Right atrium auricular region (tissue), 2 donors: ENCODE results near the gene SLC12A8. TPM values are rescaled to one million over a fixed set of nuclear protein-coding genes. Genes with fewer than 3 reads are reported as not detected.

ENCODE experiments used
- DNase-seq: peaks from one replicate; pipeline ENCODE4 v3.0.0-alpha.2; 2019; ENCODE audit warnings: low spot score
- H3K27ac ChIP-seq, 2 donors: fragments of 200-600 bp; sonication (generic); 1 replicate in 1 of 2; 2 replicates in 1 of 2; pipeline ENCODE4 v1.5.1; 2016 to 2019
- H3K27me3 ChIP-seq, 2 donors: fragments of 200-600 bp; sonication (generic); one replicate each; pipeline versions ENCODE4 v1.5.1 to v1.6.0; 2017 to 2019
- H3K36me3 ChIP-seq: fragments of 200-600 bp; sonication (generic); one replicate; pipeline ENCODE4 v1.5.1; 2016
- H3K4me1 ChIP-seq, 2 donors: fragments of 200-600 bp; sonication (generic); one replicate each; pipeline versions ENCODE4 v1.5.1 to v1.6.0; 2017 to 2019
- H3K4me3 ChIP-seq, 2 donors: fragments of 200-600 bp; sonication (generic); 1 replicate in 1 of 2; 2 replicates in 1 of 2; pipeline ENCODE4 v1.5.1; 2017 to 2019; ENCODE audit warnings: mild to moderate bottlenecking in 1 of 2, moderate library complexity in 1 of 2
- H3K9me3 ChIP-seq, 2 donors: fragments of 200-600 bp; sonication (generic); one replicate each; pipeline ENCODE4 v1.5.1; 2019
- CTCF ChIP-seq, 2 donors: fragments of 200-600 bp; sonication (generic); IDR thresholded peaks; one replicate each; pipeline ENCODE4 v1.5.1; 2019; ENCODE audit warnings: antibody characterized with exemption in 2 of 2
- total RNA-seq, 2 donors: library from RNA; depleted of rRNA; stranded (reverse); fragments of >200 nt; gene quantifications; one replicate each; pipeline ENCODE4 v1.1.0, GENCODE V29; 2016

The SLC12A8 gene
- total RNA-seq, 2 donors from 2014 or later, result 1.1 to 1.9 TPM

- no peaks in the 10 kb centered on the region for H3K36me3 ChIP-seq
- DNase-seq, result no peak
- no peak overlapping the region for H3K4me3 ChIP-seq
- peaks cover 0 to 84% of the 10 kb centered on the region in 2 donors for H3K4me1 ChIP-seq
- no peaks in the 10 kb centered on the region for H3K27me3 ChIP-seq
- no peaks in the 10 kb centered on the region for H3K9me3 ChIP-seq
- no peak for TF ChIP-seq CTCF (IDR thresholded peaks at IDR 0.05)
- peak overlapping the region; percentile 26 to 44 for H3K27ac ChIP-seq
Measured at GRCh38 chr3:125146626-125147490, 65.7 kb downstream of the SLC12A8 start.

- Histone ChIP-seq H3K4me3 (no peak overlapping the region), H3K36me3 (no peaks in the 10 kb centered on the region), H3K4me1 (peaks cover 0 to 86% of the 10 kb centered on the region in 2 donors), H3K9me3 (no peaks in the 10 kb centered on the region), H3K27me3 (no peaks in the 10 kb centered on the region), H3K27ac (peak overlapping the region in 1 of 2 donors; percentile 44)
- DNase-seq, result no peak
- no peak for TF ChIP-seq CTCF (IDR thresholded peaks at IDR 0.05)
Measured at GRCh38 chr3:125145751-125146475, 66.6 kb downstream of the SLC12A8 start.

GRCh38 chr3:125144653-125145314 is 67.8 kb downstream of the SLC12A8 start:
- H3K9me3 ChIP-seq, result no peaks in the 10 kb centered on the region
- no peaks in the 10 kb centered on the region for H3K36me3 ChIP-seq
- TF ChIP-seq CTCF (IDR thresholded peaks at IDR 0.05), result no peak
- H3K27me3 ChIP-seq, result no peaks in the 10 kb centered on the region
- no peak overlapping the region for H3K4me3 ChIP-seq
- peak overlapping the region in 1 of 2 donors; percentile 22 for H3K27ac ChIP-seq
- peaks cover 0 to 87% of the 10 kb centered on the region in 2 donors for H3K4me1 ChIP-seq
- DNase-seq, result no peak

- H3K4me1 ChIP-seq, result peaks cover 0 to 82% of the 10 kb centered on the region in 2 donors
- no peaks in the 10 kb centered on the region for H3K9me3 ChIP-seq
- no peak overlapping the region for H3K4me3 ChIP-seq
- no peaks in the 10 kb centered on the region for H3K36me3 ChIP-seq
- peak overlapping the region in 1 of 2 donors; percentile 22 for H3K27ac ChIP-seq
- no peak for TF ChIP-seq CTCF (IDR thresholded peaks at IDR 0.05)
- no peaks in the 10 kb centered on the region for H3K27me3 ChIP-seq
- DNase-seq, result no peak
Measured at GRCh38 chr3:125143982-125144652, 68.4 kb downstream of the SLC12A8 start.

- peaks cover 0 to 77% of the 10 kb centered on the region in 2 donors for H3K4me1 ChIP-seq
- no peak for TF ChIP-seq CTCF (IDR thresholded peaks at IDR 0.05)
- no peaks in the 10 kb centered on the region for H3K27me3 ChIP-seq
- H3K9me3 ChIP-seq, result no peaks in the 10 kb centered on the region
- H3K36me3 ChIP-seq, result no peaks in the 10 kb centered on the region
- no peak overlapping the region for H3K4me3 ChIP-seq
- H3K27ac ChIP-seq, result no peak overlapping the region
- DNase-seq, result no peak
Measured at GRCh38 chr3:125143538-125143937, 69.0 kb downstream of the SLC12A8 start.
